ENCODE data around the gene SNX8. TPM values are rescaled to one million over a fixed set of nuclear protein-coding genes. Genes with fewer than 3 reads are reported as not detected.

SNX8 gene
- polyA plus RNA-seq, 1 donor from 2014 or later, result 5.7 TPM

DNA sequence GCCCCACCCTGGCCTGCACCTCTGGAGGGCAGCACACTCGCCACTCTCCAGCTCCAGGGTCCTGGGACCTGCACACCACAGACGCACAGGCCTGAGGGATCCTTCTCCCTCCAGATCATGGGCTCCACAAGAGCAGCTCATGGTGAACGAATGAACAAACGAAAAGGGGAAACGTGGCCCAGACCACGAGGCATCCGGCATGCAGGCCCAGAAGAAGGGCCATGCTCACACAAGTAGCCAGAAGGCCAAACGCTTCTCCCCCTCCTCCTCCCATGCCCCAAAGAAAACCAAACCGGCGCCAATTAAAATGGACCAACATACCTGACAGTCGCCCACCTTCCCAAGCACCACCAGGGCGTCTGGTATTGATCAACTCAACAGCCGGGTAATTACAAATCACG, 111.9 kb downstream of the SNX8 start:
- H3K36me3 ChIP-seq (ENCODE audit: insufficient read depth, low read length), result no peaks in the 10 kb centered on the region

More for the DNA sequence above, 111.9 kb downstream of the SNX8 start:
- H3K79me2 ChIP-seq (replicated peaks; ENCODE audit: insufficient read depth, low read length), result no peaks in the 10 kb centered on the region
- no peak overlapping the region for H2AFZ ChIP-seq (ENCODE audit: low read depth, low read length)
- H3K4me2 ChIP-seq (ENCODE audit: low read length), result no peak overlapping the region
- no peaks in the 10 kb centered on the region for H3K9me3 ChIP-seq (ENCODE audit: low read length)
- no peaks in the 10 kb centered on the region for H4K20me1 ChIP-seq (ENCODE audit: insufficient read depth)
- H3K9ac ChIP-seq (ENCODE audit: low read length), result no peak overlapping the region
- TF ChIP-seq, protein P1, sequence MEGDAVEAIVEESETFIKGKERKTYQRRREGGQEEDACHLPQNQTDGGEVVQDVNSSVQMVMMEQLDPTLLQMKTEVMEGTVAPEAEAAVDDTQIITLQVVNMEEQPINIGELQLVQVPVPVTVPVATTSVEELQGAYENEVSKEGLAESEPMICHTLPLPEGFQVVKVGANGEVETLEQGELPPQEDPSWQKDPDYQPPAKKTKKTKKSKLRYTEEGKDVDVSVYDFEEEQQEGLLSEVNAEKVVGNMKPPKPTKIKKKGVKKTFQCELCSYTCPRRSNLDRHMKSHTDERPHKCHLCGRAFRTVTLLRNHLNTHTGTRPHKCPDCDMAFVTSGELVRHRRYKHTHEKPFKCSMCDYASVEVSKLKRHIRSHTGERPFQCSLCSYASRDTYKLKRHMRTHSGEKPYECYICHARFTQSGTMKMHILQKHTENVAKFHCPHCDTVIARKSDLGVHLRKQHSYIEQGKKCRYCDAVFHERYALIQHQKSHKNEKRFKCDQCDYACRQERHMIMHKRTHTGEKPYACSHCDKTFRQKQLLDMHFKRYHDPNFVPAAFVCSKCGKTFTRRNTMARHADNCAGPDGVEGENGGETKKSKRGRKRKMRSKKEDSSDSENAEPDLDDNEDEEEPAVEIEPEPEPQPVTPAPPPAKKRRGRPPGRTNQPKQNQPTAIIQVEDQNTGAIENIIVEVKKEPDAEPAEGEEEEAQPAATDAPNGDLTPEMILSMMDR (IDR thresholded peaks at IDR 0.05; ENCODE audit: poor library complexity, severe bottlenecking), result no peak
- no peak for TF ChIP-seq MXI1 (conservative IDR thresholded peaks at IDR 0.05; ENCODE audit: poor library complexity, severe bottlenecking)
- no peak for TF ChIP-seq SMC3 (conservative IDR thresholded peaks at IDR 0.05; ENCODE audit: poor library complexity)
- no peak for TF ChIP-seq TAF1 (IDR thresholded peaks at IDR 0.05; ENCODE audit: low read depth)
- no peak for TF ChIP-seq REST (IDR thresholded peaks at IDR 0.05; ENCODE audit: borderline replicate concordance)
- no peaks in the 10 kb centered on the region for H3F3A ChIP-seq (ENCODE audit: insufficient read depth, low read length, poor library complexity, severe bottlenecking)
- no peaks in the 10 kb centered on the region for H3K27me3 ChIP-seq (ENCODE audit: insufficient read depth, low read depth, low read length)
- H3K27ac ChIP-seq (ENCODE audit: low read length), result no peak overlapping the region
- H3K4me3 ChIP-seq (ENCODE audit: low read length), result no peak overlapping the region
- H3K9me2 ChIP-seq (ENCODE audit: insufficient read depth, low read length), result no peaks in the 10 kb centered on the region

Other genes starting within 250 kb of the SNX8 start
- 31.4 and 59.7 TPM in 2 replicates for gene MAD1L1, start 81.5 kb downstream of the SNX8 start, polyA plus RNA-seq
- 20.2 and 21.4 TPM in 2 replicates for gene MRM2, start 72.2 kb downstream of the SNX8 start, polyA plus RNA-seq
- gene NUDT1, start 72.2 kb downstream of the SNX8 start, polyA plus RNA-seq, result 67.8 and 78.9 TPM in 2 replicates
- 65.1 and 73.7 TPM in 2 replicates for gene EIF3B, start 40.4 kb upstream of the SNX8 start, polyA plus RNA-seq
- 6.4 and 8.6 TPM in 2 replicates for gene CHST12, start 89.2 kb upstream of the SNX8 start, polyA plus RNA-seq
- not detected in 2 replicates for gene GRIFIN, start 162.0 kb upstream of the SNX8 start, polyA plus RNA-seq
- 0.30 and 1.5 TPM in 2 replicates for gene LFNG, start 205.3 kb upstream of the SNX8 start, polyA plus RNA-seq
- gene BRAT1, start 241.1 kb upstream of the SNX8 start, polyA plus RNA-seq, result 60.3 and 68.6 TPM in 2 replicates
- gene IQCE, start 244.5 kb upstream of the SNX8 start, polyA plus RNA-seq, result 15.2 and 21.2 TPM in 2 replicates

All from neural cell (in vitro differentiated cells).